H54 (cell line): ENCODE data around the gene PLXNA2.
A peak's percentile ranks its signal among the peaks of the same experiment; 100 is the strongest.

Experiments
- DNase-seq: peaks from one replicate; pipeline ENCODE4 v3.0.0; 2011; ENCODE audit warnings: low spot score, mixed read lengths; ENCODE audit not compliant: insufficient read length
- FAIRE-seq: peaks from 3 replicates; lab custom pipeline; 2011; peaks lifted over from hg19 to GRCh38; lab: Jason Lieb, UNC
- POLR2A ChIP-seq: IDR thresholded peaks from 2 replicates; pipeline ENCODE4 v1.6.1; 2011; ENCODE audit warnings: low read depth, mild to moderate bottlenecking, low read length

The PLXNA2 gene

DNA sequence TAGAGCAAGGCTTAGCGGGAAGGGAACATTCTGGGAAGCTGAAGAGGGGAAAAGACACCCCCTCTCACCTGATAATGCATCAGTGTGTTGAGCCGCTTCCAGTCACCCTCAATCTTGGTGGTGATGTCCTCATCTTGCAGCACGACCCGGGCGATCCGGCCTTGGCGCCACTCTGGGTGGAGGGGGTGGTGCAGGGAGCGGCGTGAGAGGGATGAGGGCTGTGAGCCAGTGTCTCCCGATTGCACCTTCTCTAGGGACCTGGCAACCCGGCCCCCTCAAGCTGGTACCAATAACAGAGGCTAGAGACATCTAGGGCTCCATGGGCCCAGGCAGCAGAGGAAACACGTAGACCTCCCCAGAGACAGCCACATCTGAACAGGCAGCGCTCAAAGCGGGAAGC, 205.9 kb downstream of the PLXNA2 start:
- FAIRE-seq, result no peak
- DNase-seq, result no peak
- no peak for TF ChIP-seq POLR2A

DNA sequence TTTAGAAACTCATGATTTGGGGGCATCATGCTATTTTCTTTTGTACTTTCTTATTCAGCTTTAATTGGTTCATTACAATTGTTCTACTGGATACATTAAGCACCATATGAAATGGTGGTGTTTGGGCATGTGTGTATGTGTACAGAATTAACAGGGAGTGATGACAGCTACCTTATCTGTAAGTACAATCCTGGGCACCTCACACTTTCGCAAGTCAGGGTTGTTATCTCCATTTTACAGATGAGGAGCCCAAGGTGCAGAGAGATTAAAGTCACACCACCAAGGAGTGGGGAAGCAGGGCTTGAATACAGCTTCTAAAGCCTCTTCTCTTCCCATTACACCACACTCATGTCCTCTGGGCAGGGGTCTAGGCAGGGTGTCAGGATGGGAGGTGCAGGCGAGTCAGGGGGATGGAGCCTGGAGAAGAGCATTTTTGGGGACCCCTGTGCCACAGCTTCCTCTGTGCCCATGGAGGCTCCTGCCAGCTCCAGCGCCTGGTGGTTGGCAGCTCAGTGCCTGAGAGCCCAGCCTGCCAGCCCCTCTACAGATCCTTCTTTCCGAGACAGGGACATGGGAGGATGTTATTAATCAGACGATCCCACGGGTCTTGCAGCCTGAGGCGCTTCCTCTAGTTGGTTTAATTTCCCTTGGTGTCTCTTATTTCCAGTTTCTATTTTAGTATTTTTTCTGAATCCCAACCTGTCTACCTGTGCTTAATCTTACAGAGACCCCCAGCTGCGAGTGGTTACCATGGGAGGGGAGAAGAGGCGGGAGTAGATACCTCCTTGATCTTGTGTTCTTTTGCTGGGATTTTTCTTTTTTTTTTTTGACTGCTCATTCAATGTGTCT, 207.0 kb downstream of the PLXNA2 start:
- FAIRE-seq (no peak), DNase-seq (no peak)

DNA sequence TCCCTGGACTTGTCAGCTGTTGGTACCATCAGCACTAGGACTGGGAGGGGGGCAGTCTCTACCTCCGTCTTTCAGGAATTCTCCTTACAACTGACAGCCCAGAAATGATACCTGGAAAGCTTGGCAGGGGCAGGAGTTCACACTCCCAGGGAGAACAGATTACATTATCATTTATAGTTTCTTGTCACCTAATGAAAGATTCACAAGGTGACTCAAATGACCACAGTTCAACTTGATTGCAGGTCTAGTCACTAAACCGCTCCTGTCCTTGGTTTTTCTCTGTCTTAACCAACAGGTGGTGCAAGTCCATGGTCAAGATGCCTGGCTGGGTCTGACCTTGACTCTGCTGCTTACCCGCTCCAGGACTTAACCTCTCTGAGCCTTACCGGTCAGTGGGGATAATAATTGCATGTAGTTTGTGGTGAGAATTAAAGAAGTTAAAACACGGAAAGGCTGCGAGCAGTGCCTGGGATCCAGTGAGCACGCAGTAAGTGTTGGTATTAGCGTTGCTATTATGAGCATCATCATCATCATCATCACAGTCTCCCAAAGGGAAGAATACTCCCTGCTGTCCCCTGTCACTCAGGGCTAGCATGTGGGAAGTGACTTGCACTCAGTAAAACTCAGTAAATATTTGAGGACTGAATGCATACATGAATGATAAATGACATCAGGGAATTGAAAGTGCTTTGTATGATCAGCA, 207.9 kb downstream of the PLXNA2 start:
- TF ChIP-seq POLR2A, result no peak
- DNase-seq, result no peak
- no peak for FAIRE-seq

More for the DNA sequence above, 207.0 kb downstream of the PLXNA2 start:
- no peak for TF ChIP-seq POLR2A

DNA sequence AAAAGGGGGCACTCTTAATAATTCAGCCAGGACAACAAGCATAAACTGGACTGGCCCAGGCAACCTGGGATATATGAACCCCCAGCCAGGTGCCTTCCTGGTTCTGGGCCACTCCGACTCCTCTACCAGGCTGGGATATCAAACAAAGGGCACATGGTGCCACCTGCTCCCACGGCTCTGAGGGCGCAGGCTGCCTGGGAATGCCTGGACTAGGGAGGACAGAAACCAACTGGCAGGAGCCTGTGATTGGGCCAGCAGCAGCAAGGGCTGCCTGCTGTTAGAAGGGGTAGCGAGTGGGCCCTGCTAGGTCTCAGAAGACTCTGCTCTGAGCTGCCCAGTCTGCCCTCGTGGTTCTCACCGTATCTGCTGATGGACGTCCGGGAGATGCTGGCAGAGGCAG, 210.0 kb downstream of the PLXNA2 start:
- FAIRE-seq (no peak), DNase-seq (no peak)
- no peak for TF ChIP-seq POLR2A

DNA sequence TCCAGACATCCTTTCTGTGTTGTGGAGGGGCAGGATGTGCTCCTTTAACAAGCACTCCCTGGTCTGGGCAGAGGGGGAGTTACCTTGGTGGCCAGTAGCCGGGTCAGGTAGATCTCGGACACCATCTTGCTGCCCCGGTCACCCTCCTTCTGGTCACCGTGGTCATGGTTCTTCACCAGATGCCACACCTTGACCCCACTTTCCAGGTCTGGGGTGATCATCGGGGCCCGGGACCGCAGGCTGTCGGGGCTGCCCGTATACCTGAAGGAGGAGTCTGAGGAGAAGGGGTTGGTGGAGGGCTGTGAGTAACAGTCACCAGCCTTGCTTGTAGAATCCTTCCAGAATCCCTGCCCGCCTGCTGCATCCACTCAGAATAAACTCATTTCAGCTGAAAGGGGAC, 210.9 kb downstream of the PLXNA2 start:
- FAIRE-seq, result no peak
- no peak for TF ChIP-seq POLR2A
- DNase-seq, result no peak

DNA sequence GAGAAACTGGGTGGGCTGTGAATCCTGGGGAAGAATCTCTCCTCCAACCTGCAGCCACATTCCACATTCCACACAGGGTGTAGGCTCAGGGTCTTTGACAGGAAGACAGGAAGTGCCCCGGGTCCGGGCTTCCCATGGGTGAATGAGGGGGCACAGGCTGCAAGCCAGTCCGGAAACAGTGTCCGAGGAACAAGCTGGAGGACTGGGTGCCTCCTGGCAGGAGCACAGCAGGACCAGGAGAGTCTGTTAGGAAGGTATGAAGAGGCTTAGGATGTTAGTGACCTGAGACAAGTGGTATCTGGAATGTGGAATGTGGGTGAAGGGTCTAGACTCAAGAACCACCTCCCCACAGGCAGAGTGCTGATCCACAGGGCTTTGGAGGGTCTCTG, 212.3 kb downstream of the PLXNA2 start:
- TF ChIP-seq POLR2A, result no peak
- DNase-seq (no peak), FAIRE-seq (no peak)

DNA sequence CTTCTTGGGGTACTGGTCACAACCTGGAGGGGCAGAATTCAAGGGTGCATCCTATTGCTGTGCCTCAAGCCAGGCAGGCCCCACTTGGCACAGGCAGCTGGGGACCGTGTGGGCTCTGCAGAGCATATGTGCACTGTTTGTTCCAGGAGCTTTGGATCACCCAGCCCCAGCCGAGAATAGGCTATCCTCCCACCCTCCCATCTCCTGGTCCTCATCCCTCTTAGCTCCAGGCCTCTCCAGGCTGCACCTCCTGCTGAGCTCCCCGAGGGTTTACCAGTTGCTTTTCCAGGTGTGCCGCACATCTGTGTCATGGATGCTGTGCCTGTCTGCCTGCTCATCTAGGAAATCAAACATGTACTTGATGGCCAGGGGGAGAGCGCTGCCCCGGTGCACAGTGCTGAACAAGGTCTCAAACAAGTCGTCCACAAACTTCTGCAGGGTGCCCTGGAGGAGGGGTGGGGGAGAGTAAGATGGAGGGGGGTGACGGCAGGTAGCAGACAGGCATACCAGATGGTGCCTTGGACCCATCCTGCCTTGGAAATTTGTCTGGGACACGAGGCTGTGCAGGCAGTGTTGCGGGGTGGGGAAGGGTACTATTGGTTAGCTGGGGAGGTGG, 212.8 kb downstream of the PLXNA2 start:
- no peak for TF ChIP-seq POLR2A
- FAIRE-seq (no peak), DNase-seq (no peak)

DNA sequence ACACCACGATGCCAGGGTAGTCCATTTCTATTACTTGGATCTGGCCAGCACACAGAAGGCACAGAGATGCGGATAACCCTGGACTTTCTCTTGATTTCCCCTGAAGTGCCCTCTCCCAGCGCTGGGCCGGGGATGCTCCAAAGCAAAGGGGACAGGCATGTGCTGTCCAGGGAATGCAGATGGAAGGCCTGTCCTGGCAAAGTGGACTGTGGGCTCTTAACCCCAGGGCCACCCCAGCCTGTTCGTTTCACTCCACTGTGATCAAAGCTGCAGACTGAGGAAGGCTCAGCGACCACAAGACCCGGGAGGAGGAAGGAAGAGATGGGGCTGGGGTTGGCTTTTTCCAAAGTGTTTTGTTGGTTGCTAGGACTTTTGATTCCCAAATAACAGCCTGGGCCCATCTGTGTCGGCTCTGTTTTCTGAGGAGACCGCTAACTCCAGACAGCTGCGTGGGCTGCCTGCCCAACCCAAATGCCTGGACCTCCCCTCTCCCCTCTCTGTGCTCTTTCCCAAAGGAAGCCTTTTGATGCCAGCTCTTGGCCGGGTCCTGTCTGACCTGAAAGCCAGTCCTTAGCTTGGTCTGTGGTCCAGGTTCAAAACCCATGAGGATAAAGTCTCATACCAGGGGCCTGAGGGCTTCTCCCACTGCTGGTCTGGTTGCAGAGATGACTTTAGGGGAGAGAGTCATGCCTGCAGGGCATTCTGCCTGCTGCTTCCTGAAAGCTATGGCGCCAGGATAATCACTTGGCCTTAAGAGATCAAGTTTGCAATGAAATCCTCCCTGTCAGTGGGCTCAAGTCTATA, 213.7 kb downstream of the PLXNA2 start:
- TF ChIP-seq POLR2A, result no peak
- FAIRE-seq (no peak), DNase-seq (no peak)

DNA sequence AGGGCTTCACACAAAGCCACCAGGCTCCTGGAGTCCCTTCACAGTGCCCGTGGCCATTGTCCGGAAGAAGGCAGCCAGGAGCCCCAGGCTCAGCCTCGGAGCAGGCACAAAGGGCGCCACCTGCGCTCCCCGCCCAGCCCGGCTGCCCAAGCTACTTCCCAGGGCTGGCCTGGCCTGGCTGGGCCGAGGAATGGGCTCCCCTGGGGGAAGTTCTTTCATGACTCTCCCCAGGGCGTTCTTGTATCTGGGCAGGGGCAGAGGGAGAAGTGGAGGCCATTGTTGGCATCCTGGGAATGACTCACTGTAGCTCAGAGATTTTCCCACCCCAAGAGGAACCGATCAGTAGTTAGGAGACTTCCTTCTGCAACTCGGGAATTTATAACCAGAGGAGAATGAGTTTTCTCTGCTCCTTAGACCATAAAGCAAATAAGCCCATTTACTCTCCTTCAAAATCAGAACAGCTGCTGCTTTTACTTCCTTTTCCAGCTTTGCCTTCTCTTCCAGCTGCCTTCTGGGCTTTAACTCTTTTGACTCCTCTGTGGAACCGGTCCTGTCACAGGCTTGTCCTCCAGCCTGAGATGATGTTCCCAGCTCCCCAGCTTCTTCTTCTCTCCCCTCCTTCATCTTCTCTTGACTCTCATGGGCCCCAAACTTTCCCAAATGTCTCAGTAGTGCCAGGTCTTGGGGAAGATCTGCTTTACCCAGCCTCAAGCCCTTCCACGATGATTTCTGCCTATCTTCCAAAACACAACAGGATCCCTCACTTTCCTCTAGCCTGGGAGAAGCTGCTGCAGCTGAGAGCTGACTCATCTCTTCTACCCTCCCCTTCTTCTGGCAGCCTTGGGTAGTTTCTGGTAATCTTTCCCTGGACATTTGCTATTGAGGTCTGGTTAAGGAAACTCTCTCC, 214.6 kb downstream of the PLXNA2 start:
- no peak for TF ChIP-seq POLR2A
- peak; percentile 35 for DNase-seq
- no peak for FAIRE-seq

DNA sequence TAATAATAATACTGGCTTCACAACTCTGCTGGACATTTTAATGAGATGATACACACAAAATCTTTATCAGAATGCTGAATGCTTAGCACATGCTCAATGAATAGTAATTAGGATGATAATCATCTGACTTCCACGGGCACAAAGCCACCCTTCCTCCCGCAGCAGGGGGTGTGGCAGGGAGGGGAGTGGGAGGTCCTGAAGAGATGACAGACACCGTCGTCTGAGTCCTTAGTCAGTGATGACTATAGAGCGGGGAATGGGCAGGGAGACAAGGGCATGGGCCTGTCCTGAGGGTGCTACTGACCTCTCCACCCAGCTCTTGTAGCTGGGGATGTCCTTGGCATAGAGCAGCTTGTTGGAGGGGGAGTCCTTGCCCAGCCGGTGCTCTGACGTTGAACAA, 215.7 kb downstream of the PLXNA2 start:
- no peak for TF ChIP-seq POLR2A
- no peak for DNase-seq
- FAIRE-seq, result no peak

DNA sequence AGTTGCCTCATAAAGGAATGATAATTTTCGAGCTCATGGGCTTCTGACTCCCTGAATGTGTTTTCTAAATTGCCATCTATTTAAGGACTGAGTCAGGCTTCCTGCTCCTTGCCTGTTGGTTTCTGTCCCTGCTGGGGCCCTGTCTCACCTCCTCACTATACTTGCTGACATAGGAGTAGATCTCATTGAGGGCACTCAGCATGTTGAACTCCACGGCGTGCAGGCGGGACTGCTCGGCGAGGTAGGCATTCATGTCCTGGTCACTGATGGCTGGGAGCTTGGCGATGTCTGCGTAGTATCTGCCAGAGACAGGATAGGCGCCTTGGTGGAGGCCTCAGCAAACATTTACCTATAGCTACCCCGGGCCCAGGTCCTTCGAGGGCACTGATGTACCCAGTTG, 216.3 kb downstream of the PLXNA2 start:
- TF ChIP-seq POLR2A, result no peak
- FAIRE-seq, result no peak

DNA sequence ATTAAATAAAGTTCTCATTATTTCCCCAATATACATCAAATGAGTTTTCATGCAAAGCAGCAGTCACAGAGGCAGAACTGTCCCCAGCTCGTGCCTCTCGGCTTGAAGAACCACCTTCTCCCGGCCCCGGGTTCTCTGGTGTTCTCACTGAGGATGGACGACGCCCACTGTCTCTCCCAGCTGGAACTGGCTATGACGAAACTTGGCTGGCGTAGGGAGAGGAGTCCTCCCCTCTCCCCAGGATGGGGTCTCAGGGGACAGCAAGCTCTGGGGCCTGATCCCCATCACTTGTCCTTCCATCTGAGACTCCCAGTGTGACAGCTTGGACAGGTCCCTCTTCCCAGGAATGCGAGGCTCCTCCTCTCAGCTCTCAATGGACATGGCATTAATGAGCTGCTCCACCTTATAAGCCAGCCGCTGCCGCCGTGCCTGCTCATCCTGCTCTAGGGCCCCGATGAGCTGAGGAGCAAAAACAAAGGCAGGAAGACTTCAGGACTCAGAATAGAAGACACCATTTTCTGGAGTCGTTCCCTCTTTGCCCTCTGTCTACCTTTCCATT, 217.2 kb downstream of the PLXNA2 start:
- DNase-seq (no peak), FAIRE-seq (no peak)
- no peak for TF ChIP-seq POLR2A

More for the DNA sequence above, 216.3 kb downstream of the PLXNA2 start:
- no peak for DNase-seq

DNA sequence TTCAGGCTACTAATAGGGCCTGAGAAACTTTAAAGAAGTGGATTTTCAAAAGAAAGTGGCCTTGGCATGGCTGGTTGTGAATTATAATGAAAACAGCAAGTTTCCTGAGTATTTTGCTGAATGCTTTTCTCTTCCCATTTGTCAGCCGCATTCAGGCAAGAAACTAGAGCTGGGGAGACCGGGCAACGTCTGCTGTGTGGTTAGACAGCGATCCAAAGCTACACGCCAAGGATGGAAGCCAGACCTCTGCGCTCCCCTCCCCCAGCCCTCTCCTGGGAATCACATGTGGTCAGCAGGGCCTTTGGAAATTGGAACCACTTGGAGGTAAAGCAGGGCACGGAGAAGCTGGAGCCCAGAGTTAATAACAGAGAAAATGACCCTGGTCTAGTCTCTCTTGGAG, 219.2 kb downstream of the PLXNA2 start:
- TF ChIP-seq POLR2A, result no peak
- DNase-seq (no peak), FAIRE-seq (no peak)
